SK-N-SH treated with all-trans-retinoic acid at 6 μM for 48 hours (cell line): Measurements from ENCODE around the gene LINC00237.

ENCODE experiments used
- BACH2 ChIP-seq: fragments of 250-450 bp; sonication (Bioruptor Pico); IDR thresholded peaks from 2 replicates; pipeline ENCODE4 v1.9.0; 2021; ENCODE audit warnings: mild to moderate bottlenecking, borderline replicate concordance
- PATZ1 ChIP-seq: fragments of 250-450 bp; sonication (Bioruptor Pico); IDR thresholded peaks from 2 replicates; pipeline ENCODE4 v1.8.0; 2020; ENCODE audit warnings: mild to moderate bottlenecking, moderate library complexity, borderline replicate concordance
- RARB ChIP-seq: fragments of 250-450 bp; sonication (Bioruptor Pico); IDR thresholded peaks from 2 replicates; pipeline ENCODE4 v1.8.0; 2021; ENCODE audit warnings: mild to moderate bottlenecking, moderate library complexity
- TSHZ2 ChIP-seq: fragments of 250-450 bp; sonication (Bioruptor Pico); IDR thresholded peaks from 2 replicates; pipeline ENCODE4 v1.5.0; 2020; ENCODE audit warnings: mild to moderate bottlenecking, moderate library complexity
- ZFP30 ChIP-seq: fragments of 450-650 bp; formaldehyde crosslinking; IDR thresholded peaks from 2 replicates; pipeline ENCODE4 v1.5.0; 2022; ENCODE audit warnings: mild to moderate bottlenecking, moderate library complexity

- TF ChIP-seq PATZ1 (CRISPR knock-in tag) (no peak), BACH2 (no peak), ZFP30 (CRISPR knock-in tag) (no peak), RARB (CRISPR knock-in tag) (no peak), TSHZ2 (no peak)
Measured at GRCh38 chr20:21053002-21053762, 53.0 kb downstream of the LINC00237 start.
